CD4-positive, alpha-beta memory T cell (primary cell): ENCODE measurements around the gene PTPN5. TPM values are rescaled to one million over a fixed set of nuclear protein-coding genes. Genes with fewer than 3 reads are reported as not detected.

Source experiments
- CTCF ChIA-PET: fragments of 350-600 bp; sonication (Branson Sonifier 250); formaldehyde crosslinking; loops from one replicate; lab custom pipeline; 2021; ENCODE audit warnings: inconsistent platforms; ENCODE audit not compliant: partially characterized antibody; lab: Charles Lee
- POLR2A ChIA-PET: fragments of 350-600 bp; sonication (Branson Sonifier 250); formaldehyde crosslinking; loops from one replicate; lab custom pipeline; 2021; ENCODE audit not compliant: partially characterized antibody; lab: Charles Lee
- DNase-seq, 5 donors: peaks; one replicate each; pipeline versions ENCODE4 v3.0.0 to v3.0.0-alpha.2; 2020 to 2022; ENCODE audit warnings: mixed read lengths in 1 of 5
- H3K27ac ChIP-seq: one replicate; pipeline ENCODE4 v1.7.0; 2013; ENCODE audit warnings: low read depth, low read length
- H3K27me3 ChIP-seq: 2 replicates; pipeline ENCODE4 v1.7.0; 2013; ENCODE audit warnings: mild to moderate bottlenecking, low read length, moderate library complexity; ENCODE audit not compliant: insufficient read depth
- H3K36me3 ChIP-seq: 2 replicates; pipeline ENCODE4 v1.7.0; 2013; ENCODE audit warnings: mild to moderate bottlenecking, low read length, moderate library complexity; ENCODE audit not compliant: insufficient read depth
- H3K4me1 ChIP-seq: 2 replicates; pipeline ENCODE4 v1.7.0; 2013; ENCODE audit warnings: mild to moderate bottlenecking, low read length, moderate library complexity; ENCODE audit not compliant: insufficient read depth
- H3K4me3 ChIP-seq, 2 donors: one replicate each; pipeline ENCODE4 v1.7.0; 2013; ENCODE audit warnings: low read length in 2 of 2, mild to moderate bottlenecking in 1 of 2
- H3K9me3 ChIP-seq, 2 donors: one replicate each; pipeline ENCODE4 v1.7.0; 2013; ENCODE audit warnings: low read length in 2 of 2, control low read depth in 1 of 2; ENCODE audit not compliant: control insufficient read depth in 1 of 2
- H3K27ac Mint-ChIP-seq, 7 donors: one replicate each; pipeline ENCODE4 v1.8.0; 2020 to 2021; ENCODE audit warnings: mixed read lengths in 7 of 7, mild to moderate bottlenecking in 6 of 7, inconsistent platforms in 3 of 7, moderate library complexity in 3 of 7
- H3K27me3 Mint-ChIP-seq, 2 donors: one replicate each; pipeline ENCODE4 v1.8.0; 2020 to 2021; ENCODE audit warnings: mixed read lengths in 2 of 2
- H3K36me3 Mint-ChIP-seq, 2 donors: one replicate each; pipeline ENCODE4 v1.8.0; 2020 to 2021; ENCODE audit warnings: mixed read lengths in 2 of 2, inconsistent platforms in 1 of 2, mild to moderate bottlenecking in 1 of 2
- H3K4me1 Mint-ChIP-seq, 4 donors: one replicate each; pipeline ENCODE4 v1.8.0; 2020 to 2021; ENCODE audit warnings: mixed read lengths in 4 of 4, mild to moderate bottlenecking in 1 of 4
- H3K4me3 Mint-ChIP-seq, 8 donors: one replicate each; pipeline ENCODE4 v1.8.0; 2020 to 2021; ENCODE audit warnings: mixed read lengths in 8 of 8, mild to moderate bottlenecking in 7 of 8, moderate library complexity in 6 of 8, inconsistent platforms in 3 of 8
- H3K9me3 Mint-ChIP-seq, 8 donors: one replicate each; pipeline ENCODE4 v1.8.0; 2020 to 2021; ENCODE audit warnings: mixed read lengths in 8 of 8, mild to moderate bottlenecking in 5 of 8, inconsistent platforms in 3 of 8, moderate library complexity in 1 of 8
- intact Hi-C: fragments of 100-400 bp; cut with micrococcal nuclease; formaldehyde crosslinking; loops from one replicate; pipeline ENCODE4 v1.15.1; 2023
- polyA plus RNA-seq, 2 donors: library from polyadenylated mRNA; unstranded; fragments of 300-500 nt; fragmentation: Illumina TruSeq; gene quantifications; one replicate each; pipeline ENCODE4 v1.2.3, GENCODE V29; 2021
- total RNA-seq, 2 experiments: library from RNA; stranded (reverse); gene quantifications; one replicate each; pipeline ENCODE4 v1.2.3, GENCODE V29; 2021

PTPN5 gene
- total and polyA plus RNA-seq, 4 experiments from 2014 or later, result not detected

- intact Hi-C loops, result no loop called here
- Mint-ChIP-seq H3K27ac (no peak overlapping the region), H3K4me3 (no peak overlapping the region), H3K36me3 (no peaks in the 10 kb centered on the region), H3K27me3 (no peaks in the 10 kb centered on the region), H3K9me3 (no peaks in the 10 kb centered on the region), H3K4me1 (peaks cover 0 to 1% (median 0%) of the 10 kb centered on the region in 4 donors)
- CTCF ChIA-PET, result interaction anchor here (1.3 to 3.0 kb wide), 4 partner anchors 8 to 17 kb away, joined by 3 to 33 read pairs (median 11); no protein-coding TSS in a partner anchor
- H3K4me1 ChIP-seq, result no peaks in the 10 kb centered on the region
- DNase-seq, result no peak
- no peaks in the 10 kb centered on the region for H3K9me3 ChIP-seq
- no peak overlapping the region for H3K4me3 ChIP-seq
- H3K27ac ChIP-seq, result no peak overlapping the region
- no peaks in the 10 kb centered on the region for H3K36me3 ChIP-seq
- POLR2A ChIA-PET, result no interaction called here
- H3K27me3 ChIP-seq, result no peaks in the 10 kb centered on the region
Measured at GRCh38 chr11:18713646-18714442, 77.8 kb downstream of the PTPN5 start.

GRCh38 chr11:18710545-18710944 lies 81.1 kb downstream of the PTPN5 start:
- no peaks in the 10 kb centered on the region for H3K27me3 Mint-ChIP-seq
- ChIA-PET CTCF (interaction anchor here (2.1 kb wide), 1 partner anchor 11 kb away, joined by 6 read pairs; no protein-coding TSS in a partner anchor), POLR2A (no interaction called here)
- peaks cover 8 to 20% (median 11%) of the 10 kb centered on the region in 4 donors for H3K4me1 Mint-ChIP-seq
- Histone ChIP-seq H3K4me3 (no peak overlapping the region), H3K9me3 (no peaks in the 10 kb centered on the region), H3K27ac (no peak overlapping the region), H3K4me1 (peaks cover 8% of the 10 kb centered on the region), H3K27me3 (no peaks in the 10 kb centered on the region), H3K36me3 (no peaks in the 10 kb centered on the region)
- H3K27ac Mint-ChIP-seq, result peak overlapping the region in 1 of 7 donors; percentile 5
- H3K36me3 Mint-ChIP-seq, result peaks cover 0 to 3% of the 10 kb centered on the region in 2 donors
- no peak for DNase-seq
- intact Hi-C loops, result loop anchor here (2.0 kb wide), 1 partner anchor 98 kb away; no protein-coding TSS in a partner anchor
- no peak overlapping the region for H3K4me3 Mint-ChIP-seq
- no peaks in the 10 kb centered on the region for H3K9me3 Mint-ChIP-seq

- no peaks in the 10 kb centered on the region for H3K36me3 ChIP-seq
- Mint-ChIP-seq H3K9me3 (no peaks in the 10 kb centered on the region), H3K4me3 (no peak overlapping the region), H3K27me3 (no peaks in the 10 kb centered on the region), H3K4me1 (peaks cover 13 to 30% (median 18%) of the 10 kb centered on the region in 4 donors), H3K36me3 (peaks cover 0 to 3% of the 10 kb centered on the region in 2 donors), H3K27ac (peak overlapping the region in 1 of 7 donors; percentile 7)
- H3K4me3 ChIP-seq, result no peak overlapping the region
- H3K9me3 ChIP-seq, result no peaks in the 10 kb centered on the region
- CTCF ChIA-PET, result interaction anchor here (2.1 kb wide), 1 partner anchor 13 kb away, joined by 6 read pairs; no protein-coding TSS in a partner anchor
- intact Hi-C loops, result no loop called here
- H3K27me3 ChIP-seq, result no peaks in the 10 kb centered on the region
- DNase-seq, result no peak
- H3K4me1 ChIP-seq, result peaks cover 13% of the 10 kb centered on the region
- no peak overlapping the region for H3K27ac ChIP-seq
- POLR2A ChIA-PET, result no interaction called here
Measured at GRCh38 chr11:18709414-18709813, 82.2 kb downstream of the PTPN5 start.

- Mint-ChIP-seq H3K4me1 (peaks cover 13 to 30% (median 21%) of the 10 kb centered on the region in 4 donors), H3K4me3 (peak overlapping the region in 4 of 8 donors; percentile 8 to 97 (median 52)), H3K27ac (peak overlapping the region in 4 of 7 donors; percentile 29 to 98 (median 70)), H3K9me3 (no peaks in the 10 kb centered on the region), H3K27me3 (no peaks in the 10 kb centered on the region), H3K36me3 (peaks cover 3% of the 10 kb centered on the region in 2 donors)
- no peaks in the 10 kb centered on the region for H3K27me3 ChIP-seq
- no peaks in the 10 kb centered on the region for H3K9me3 ChIP-seq
- H3K27ac ChIP-seq, result no peak overlapping the region
- ChIA-PET POLR2A (interaction anchor here (0.9 to 3.5 kb wide), 4 partner anchors 13 to 90 kb away, joined by 3 to 19 read pairs (median 4); no protein-coding TSS in a partner anchor), CTCF (interaction anchor here (1.0 to 2.2 kb wide), 3 partner anchors 14 to 168 kb away, joined by 3 to 16 read pairs (median 10); no protein-coding TSS in a partner anchor)
- intact Hi-C loops, result loop anchor here (1.0 to 2.0 kb wide), 2 partner anchors 14 to 73 kb away; partner anchors contain the start of gene SPTY2D1
- DNase-seq, result no peak
- no peak overlapping the region for H3K4me3 ChIP-seq
- peaks cover 13% of the 10 kb centered on the region for H3K4me1 ChIP-seq
- no peaks in the 10 kb centered on the region for H3K36me3 ChIP-seq
Measured at GRCh38 chr11:18707811-18708340, 83.7 kb downstream of the PTPN5 start.

- Mint-ChIP-seq H3K4me3 (peak overlapping the region; percentile 91 to 97 (median 95)), H3K27ac (peak overlapping the region; percentile 78 to 98 (median 96)), H3K27me3 (no peaks in the 10 kb centered on the region), H3K36me3 (peaks cover 3% of the 10 kb centered on the region in 2 donors), H3K9me3 (no peaks in the 10 kb centered on the region), H3K4me1 (peaks cover 13 to 30% (median 21%) of the 10 kb centered on the region in 4 donors)
- Histone ChIP-seq H3K4me1 (peaks cover 13% of the 10 kb centered on the region), H3K27me3 (no peaks in the 10 kb centered on the region), H3K9me3 (no peaks in the 10 kb centered on the region), H3K4me3 (peak overlapping the region; percentile 53 to 60), H3K36me3 (no peaks in the 10 kb centered on the region), H3K27ac (peak overlapping the region; percentile 52)
- ChIA-PET CTCF (interaction anchor here (0.6 to 5.8 kb wide), 10 partner anchors 15 to 462 kb away, joined by 3 to 42 read pairs (median 4); partner anchors contain the start of gene TSG101), POLR2A (interaction anchor here (0.6 to 3.5 kb wide), 12 partner anchors 9 to 694 kb away, joined by 3 to 19 read pairs (median 5); partner anchors contain the start of genes GTF2H1, HPS5, SERGEF and SPTY2D1)
- intact Hi-C loops, result loop anchor here (1.0 to 2.0 kb wide), 3 partner anchors 8 to 72 kb away; partner anchors contain the start of genes SPTY2D1 and TMEM86A
- peak; percentile 50 to 77 (median 61) for DNase-seq
Measured at GRCh38 chr11:18706330-18707243, 85.0 kb downstream of the PTPN5 start.

GRCh38 chr11:18705651-18706281 lies 85.8 kb downstream of the PTPN5 start:
- CTCF ChIA-PET, result interaction anchor here (0.6 to 5.8 kb wide), 11 partner anchors 16 to 461 kb away, joined by 3 to 42 read pairs (median 4); partner anchors contain the start of gene TSG101
- DNase-seq, result peak; percentile 12 to 45 (median 23)
- H3K27me3 ChIP-seq, result no peaks in the 10 kb centered on the region
- peaks cover 13% of the 10 kb centered on the region for H3K4me1 ChIP-seq
- POLR2A ChIA-PET, result interaction anchor here (0.7 to 3.5 kb wide), 11 partner anchors 11 to 693 kb away, joined by 3 to 19 read pairs (median 5); partner anchors contain the start of genes GTF2H1, HPS5, SERGEF and SPTY2D1
- peak overlapping the region; percentile 18 to 89 (median 68) for H3K27ac Mint-ChIP-seq
- no peaks in the 10 kb centered on the region for H3K27me3 Mint-ChIP-seq
- peaks cover 3% of the 10 kb centered on the region in 2 donors for H3K36me3 Mint-ChIP-seq
- no peaks in the 10 kb centered on the region for H3K36me3 ChIP-seq
- peaks cover 13 to 30% (median 21%) of the 10 kb centered on the region in 4 donors for H3K4me1 Mint-ChIP-seq
- H3K27ac ChIP-seq, result peak overlapping the region; percentile 36
- peak overlapping the region; percentile 69 to 96 (median 92) for H3K4me3 Mint-ChIP-seq
- intact Hi-C loops, result loop anchor here (1.0 to 2.0 kb wide), 2 partner anchors 7 to 71 kb away; partner anchors contain the start of genes SPTY2D1 and TMEM86A
- H3K9me3 ChIP-seq, result no peaks in the 10 kb centered on the region
- H3K9me3 Mint-ChIP-seq, result no peaks in the 10 kb centered on the region
- peak overlapping the region; percentile 32 to 37 for H3K4me3 ChIP-seq
